ENCODE data around the gene UBALD2.
A peak's percentile ranks its signal among the peaks of the same experiment; 100 is the strongest.
"Not testable (repeated sequence)": the region's sequence is repeated elsewhere in the genome, so short reads cannot be mapped to it uniquely, and the experiment has no call there.

The UBALD2 gene

DNA sequence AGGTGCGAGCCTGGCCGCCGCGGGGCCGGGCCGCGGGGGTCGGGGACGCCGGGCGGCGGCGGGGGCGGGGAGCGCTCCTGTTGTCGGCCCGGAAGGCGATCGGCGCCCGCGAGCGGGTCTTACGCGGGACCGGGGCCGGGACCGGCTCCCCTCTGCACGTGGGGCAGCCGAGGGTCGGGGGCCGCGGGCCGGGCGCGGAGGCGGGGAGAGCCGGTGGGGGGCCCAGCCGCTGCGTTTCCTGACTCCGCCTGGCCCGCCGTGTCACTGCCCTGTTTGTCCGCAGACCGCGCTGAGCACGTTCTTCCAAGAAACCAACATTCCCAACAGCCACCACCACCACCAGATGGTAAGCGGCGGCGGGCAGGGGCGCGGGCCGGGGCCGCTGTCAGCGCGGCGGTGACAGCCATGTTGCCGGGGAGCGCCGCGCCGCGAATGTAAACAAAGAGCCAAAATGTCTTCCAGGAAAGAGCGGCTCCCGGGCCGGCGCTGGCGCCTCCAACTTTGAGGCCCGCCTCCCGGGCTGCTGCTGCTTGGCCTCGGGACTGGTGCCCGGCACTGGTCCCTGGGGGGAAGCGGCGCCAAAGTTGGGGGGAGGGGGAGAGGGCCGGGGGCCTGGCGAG is 586 bp downstream of the UBALD2 start:
- peak in 1 of 2 donors; percentile 45 for DNase-seq (ENCODE audit: low read depth in 2 of 2)

DNA sequence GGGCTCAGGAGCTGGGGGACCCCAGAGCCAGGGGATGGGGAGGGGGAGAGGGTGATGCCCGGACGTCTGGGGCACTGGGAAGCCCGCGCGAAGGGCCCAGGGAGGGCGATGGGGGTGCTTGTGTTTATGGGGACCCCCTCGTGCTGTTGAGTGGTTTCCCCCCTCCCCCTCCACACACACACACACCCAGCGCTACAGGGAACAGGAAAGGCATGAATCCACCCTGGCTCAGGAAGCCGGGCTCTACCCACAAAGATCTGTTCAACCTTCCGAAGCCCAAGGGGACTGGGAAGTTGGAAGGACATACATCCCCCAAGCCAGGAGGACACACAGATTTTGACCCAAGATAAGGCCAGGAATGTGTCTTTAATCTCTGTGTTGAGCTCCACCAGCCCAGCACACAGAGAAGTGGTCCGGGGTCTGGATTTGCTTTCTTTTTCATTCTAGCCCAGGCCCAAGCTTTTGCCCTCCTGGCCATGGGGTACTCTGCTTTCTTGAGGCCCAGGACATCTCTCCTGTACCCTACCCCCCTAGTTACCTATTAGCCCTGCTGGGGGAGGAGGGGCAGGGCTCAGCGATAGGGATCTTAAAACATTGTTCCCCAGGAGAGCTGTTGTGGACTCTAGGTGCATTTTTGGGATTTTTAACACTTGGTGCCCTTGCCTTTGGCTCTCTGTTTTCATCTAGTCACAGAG is 1.2 kb downstream of the UBALD2 start:
- DNase-seq (ENCODE audit: low read depth in 2 of 2): no peak

DNA sequence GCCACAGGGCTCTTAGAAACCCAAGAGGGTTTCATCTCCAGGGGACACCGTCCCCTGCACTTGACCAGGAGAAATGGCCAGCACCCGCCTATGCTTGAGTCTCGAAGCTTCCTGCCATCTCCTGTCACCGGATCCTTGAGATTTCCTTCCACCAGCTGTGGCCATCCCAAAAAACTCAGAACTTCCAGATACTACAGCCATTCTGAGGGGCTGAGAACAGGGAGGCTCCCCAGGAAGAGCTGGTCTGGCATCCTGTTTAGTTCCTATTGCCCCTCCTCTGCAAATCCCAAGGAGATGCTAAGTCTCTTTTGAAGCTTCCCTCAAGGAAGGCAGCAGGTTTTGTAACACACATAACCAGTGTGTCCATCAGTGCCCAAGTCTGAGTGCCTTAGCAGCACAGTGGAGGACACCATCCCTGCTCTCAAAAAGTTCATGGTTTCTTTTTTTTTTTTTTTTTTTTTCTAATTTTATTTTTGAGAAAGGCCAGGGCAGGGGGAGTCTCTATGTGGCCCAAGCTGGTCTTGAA is 2.0 kb downstream of the UBALD2 start:
- DNase-seq (ENCODE audit: low read depth in 2 of 2): no peak

GRCh38 chr17:76267581-76268001 is 2.4 kb downstream of the UBALD2 start:
- DNase-seq (ENCODE audit: low read depth in 2 of 2): not testable (repeated sequence)

DNA sequence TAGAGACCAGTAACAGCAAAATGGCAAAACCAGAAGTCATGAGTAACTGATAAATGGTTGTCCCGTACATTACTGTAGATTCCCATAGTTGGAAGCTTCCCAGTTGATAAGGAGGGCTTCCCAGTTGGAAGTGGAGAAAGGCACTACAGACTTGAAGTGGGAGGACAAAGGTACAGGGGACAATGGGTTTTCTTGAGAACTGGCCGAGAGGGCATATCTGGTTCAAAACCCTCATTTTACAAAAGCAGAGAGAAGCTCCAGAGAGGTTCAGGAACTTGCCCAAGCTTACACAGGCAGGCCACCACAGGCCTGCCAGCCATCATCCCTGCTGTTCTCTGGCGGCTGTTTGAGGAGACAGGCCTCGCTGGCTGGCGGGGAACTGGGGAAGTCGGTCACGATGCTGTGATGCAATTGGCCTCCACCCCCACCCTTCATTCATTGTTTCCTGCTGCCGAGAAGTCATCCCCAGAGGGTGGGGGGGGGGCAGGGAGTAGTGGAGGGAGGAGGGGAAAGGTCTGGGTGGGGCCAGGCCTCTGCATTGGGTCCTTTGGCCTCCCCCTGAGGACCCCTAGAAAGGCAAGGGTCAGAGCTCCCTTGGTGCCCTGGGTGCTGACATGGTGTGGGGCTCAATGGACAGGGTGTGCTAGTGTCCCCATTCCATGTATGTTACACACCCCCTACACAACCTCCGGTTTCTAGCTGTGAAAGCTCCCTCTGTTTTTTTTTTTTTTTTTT is 3.0 kb downstream of the UBALD2 start:
- peak; percentile 65 to 68 for DNase-seq (ENCODE audit: low read depth in 2 of 2)

GRCh38 chr17:76268991-76269981 is 4.1 kb downstream of the UBALD2 start:
- DNase-seq (ENCODE audit: low read depth in 2 of 2): no peak

- no peak for DNase-seq (ENCODE audit: low read depth in 2 of 2)
These were observed 5.0 kb downstream of the UBALD2 start for GRCh38 chr17:76270127-76270592.

DNA sequence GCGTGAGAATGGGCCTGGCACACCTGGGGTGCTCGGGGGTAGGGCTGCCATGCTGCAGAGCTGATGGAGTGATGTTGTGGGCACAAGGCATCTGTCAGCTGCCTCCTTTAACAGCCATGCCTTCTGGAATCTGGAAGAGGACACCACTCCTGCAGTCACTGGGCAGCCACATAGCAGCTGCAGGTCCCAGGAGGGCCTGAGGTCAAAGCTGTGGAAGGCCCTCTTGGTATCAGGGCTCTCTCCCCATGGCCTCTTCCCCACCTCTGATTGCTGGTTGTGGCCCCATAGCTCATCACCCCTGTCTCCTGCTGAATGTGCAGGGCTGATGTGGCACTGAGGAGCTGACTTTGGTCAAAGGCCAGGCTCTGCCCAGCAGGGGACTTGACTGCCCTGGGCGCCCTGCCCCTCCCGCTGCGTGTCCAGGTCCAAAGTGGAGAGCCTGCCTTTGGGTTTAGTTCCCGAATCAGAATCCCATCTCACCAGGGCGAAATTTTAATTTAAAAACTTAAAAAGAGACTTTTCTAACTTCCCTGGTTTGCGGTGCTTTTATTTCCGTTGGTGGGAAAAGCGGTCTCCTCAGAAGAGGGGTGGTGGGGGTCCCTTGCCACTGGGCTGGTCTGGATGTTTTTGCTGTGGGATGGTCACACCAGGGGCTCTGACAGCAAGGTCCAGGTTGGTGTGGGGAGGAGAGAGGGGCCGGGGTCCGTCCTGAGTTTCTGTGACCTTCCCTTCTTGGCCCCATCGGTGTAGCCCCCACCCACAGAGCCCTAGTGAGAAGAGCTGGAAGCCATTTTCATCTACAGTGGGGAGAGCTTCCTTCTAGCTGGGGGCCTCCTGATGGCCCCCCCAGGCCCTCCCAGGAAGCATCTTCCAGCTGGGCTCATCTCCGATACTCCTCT is 5.9 kb downstream of the UBALD2 start:
- no peak for DNase-seq (ENCODE audit: low read depth in 2 of 2)

- peak; percentile 80 to 81 for DNase-seq (ENCODE audit: low read depth in 2 of 2)
These were observed 6.8 kb downstream of the UBALD2 start for GRCh38 chr17:76271669-76272540.

- DNase-seq (ENCODE audit: low read depth in 2 of 2): peak in 1 of 2 donors; percentile 50
These were observed 7.6 kb downstream of the UBALD2 start for GRCh38 chr17:76272541-76273444.

DNA sequence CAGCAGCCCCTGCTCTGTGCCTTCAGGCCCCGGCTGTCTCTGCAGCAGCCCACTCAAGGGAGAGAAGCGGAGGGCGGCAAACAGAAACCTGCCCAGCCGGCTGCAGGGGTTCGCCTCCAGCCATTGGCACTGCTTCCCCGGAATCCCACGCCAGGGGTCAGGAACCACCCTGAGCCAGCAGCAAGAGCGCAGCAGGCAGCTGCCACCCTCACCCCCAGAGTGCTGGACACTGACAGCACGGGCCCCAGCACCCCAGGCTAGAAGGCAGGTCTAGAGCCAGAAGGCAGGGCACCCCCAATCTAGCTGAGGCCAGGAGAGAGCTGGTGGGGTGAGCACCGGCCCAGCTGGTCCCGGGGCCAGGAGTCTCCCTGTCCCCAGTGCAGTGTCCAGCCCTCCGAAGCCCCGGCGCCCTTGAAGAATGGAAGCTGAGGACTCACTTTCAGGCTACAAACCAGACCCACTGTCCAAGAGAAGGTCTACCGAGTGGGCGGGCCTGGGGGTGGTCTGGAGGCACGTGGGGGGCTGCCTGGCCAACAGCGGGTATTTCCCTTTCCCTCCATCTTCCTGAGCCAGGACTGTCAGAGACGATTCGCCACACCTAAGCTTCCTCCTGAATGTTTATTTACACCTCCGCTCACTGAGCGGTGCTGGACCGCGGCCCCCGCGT is 8.4 kb downstream of the UBALD2 start:
- no peak for DNase-seq (ENCODE audit: low read depth in 2 of 2)

DNA sequence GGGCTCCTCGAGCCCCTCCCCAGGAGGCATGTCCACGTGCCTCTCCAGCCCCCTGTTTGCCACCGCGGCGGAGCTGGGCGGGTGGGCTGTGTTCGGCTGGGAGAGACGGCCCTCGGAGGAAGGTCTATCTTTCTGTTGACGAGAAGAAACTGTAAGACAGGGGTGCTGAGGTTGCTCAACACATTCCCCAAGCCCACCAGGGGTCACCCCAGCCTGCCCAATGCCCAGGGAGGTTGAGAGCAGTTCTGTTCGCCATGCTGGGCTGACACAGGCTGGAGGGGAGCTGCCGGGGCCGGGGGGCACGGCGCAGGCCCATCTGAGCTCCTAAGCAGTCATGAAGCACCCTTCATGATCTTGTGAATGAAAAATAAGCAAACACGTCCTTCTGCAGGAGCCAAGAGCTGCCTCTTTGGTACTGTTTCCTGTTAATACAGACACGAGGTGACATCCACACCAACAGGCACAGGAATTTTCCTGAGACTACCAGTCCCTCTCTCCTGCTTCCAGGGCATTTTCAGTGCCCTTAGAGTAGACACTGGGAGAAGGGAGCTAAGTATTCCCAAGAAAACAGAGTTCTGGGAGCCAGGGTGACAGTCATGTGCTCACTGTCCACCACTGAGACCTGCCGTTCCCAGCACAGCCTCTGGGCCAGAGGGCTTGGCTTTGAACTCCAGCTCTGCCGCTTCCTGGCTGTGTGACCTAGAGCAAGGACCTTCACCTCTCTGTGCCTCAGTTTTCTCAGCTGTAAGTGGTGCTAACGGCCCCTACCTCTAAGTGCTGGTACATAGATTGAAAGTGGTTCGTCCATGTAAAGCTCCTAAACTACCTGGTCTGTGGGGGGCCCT is 9.2 kb downstream of the UBALD2 start:
- no peak for DNase-seq (ENCODE audit: low read depth in 2 of 2)

DNA sequence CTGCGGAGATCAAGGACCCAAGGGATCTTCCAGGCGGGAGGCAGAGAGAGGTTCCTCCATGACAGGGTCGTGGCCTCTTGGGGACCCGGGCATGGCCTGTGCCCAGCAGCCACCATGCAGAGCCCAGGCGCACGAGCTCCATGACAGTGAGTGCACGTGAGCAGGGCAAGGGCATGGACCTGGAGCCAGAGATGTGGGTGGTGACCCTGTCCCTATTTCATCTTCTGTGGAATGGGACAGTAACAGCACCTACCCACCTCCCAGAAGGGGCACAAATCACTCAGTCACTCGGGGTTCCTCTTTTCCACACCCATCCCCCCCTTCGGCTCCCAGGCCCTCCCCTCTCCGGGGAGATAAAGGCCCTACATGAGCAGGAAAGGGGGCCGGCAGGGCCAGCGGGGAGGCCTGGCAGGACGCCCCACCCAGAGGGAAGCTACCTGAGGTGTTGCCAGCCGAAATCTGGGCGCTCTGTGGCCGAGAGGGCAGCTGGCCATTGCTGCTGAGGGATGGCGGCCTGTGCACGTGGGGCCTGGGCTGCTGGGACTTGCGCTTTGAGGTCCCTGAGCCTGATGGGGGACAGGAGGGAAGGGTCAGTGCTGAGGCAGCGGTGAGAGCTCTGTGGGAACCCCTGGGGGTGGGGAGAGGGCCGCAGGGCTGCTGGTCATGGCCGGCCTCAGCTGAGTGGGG is 10.4 kb downstream of the UBALD2 start:
- no peak for DNase-seq (ENCODE audit: low read depth in 2 of 2)

GRCh38 chr17:76276069-76276431 is 10.9 kb downstream of the UBALD2 start:
- DNase-seq (ENCODE audit: low read depth in 2 of 2): no peak

GRCh38 chr17:76276461-76277299 is 11.5 kb downstream of the UBALD2 start:
- no peak for DNase-seq (ENCODE audit: low read depth in 2 of 2)
